Measurements from ENCODE around the gene MTA3. TPM values are rescaled to one million over a fixed set of nuclear protein-coding genes. Genes with fewer than 3 reads are reported as not detected.

The MTA3 gene
- total RNA-seq, 1 donor from 2014 or later = 25.6 TPM

- intact Hi-C loops (cut with micrococcal nuclease) = no loop called here
Measured at GRCh38 chr2:42658306-42658705, 89.9 kb downstream of the MTA3 start.

- intact Hi-C loops (cut with micrococcal nuclease) = no loop called here
Measured at GRCh38 chr2:42659609-42660008, 91.2 kb downstream of the MTA3 start.

GRCh38 chr2:42663106-42663780 lies 94.8 kb downstream of the MTA3 start:
- intact Hi-C loops (cut with micrococcal nuclease) = loop anchor here (1.0 to 2.0 kb wide), 8 partner anchors 94 to 822 kb away; partner anchors contain the start of genes COX7A2L and MTA3

GRCh38 chr2:42663828-42664227 lies 95.4 kb downstream of the MTA3 start:
- intact Hi-C loops (cut with micrococcal nuclease) = loop anchor here (1.0 to 2.0 kb wide), 8 partner anchors 95 to 823 kb away; partner anchors contain the start of genes COX7A2L and MTA3

GRCh38 chr2:42673989-42674579 lies 105.7 kb downstream of the MTA3 start:
- intact Hi-C loops (cut with micrococcal nuclease) = no loop called here

GRCh38 chr2:42675815-42676214 lies 107.4 kb downstream of the MTA3 start:
- intact Hi-C loops (cut with micrococcal nuclease) = no loop called here

GRCh38 chr2:42685303-42685702 lies 116.9 kb downstream of the MTA3 start:
- intact Hi-C loops (cut with micrococcal nuclease) = no loop called here

GRCh38 chr2:42693013-42693615 lies 124.7 kb downstream of the MTA3 start:
- intact Hi-C loops (cut with micrococcal nuclease) = no loop called here

- intact Hi-C loops (cut with micrococcal nuclease) = no loop called here
Measured at GRCh38 chr2:42693688-42694479, 125.5 kb downstream of the MTA3 start.

GRCh38 chr2:42696987-42697386 lies 128.6 kb downstream of the MTA3 start:
- intact Hi-C loops (cut with micrococcal nuclease) = no loop called here

GRCh38 chr2:42698940-42699339 lies 130.5 kb downstream of the MTA3 start:
- intact Hi-C loops (cut with micrococcal nuclease) = no loop called here

GRCh38 chr2:42706836-42707235 lies 138.4 kb downstream of the MTA3 start:
- intact Hi-C loops (cut with micrococcal nuclease) = no loop called here

- intact Hi-C loops (cut with micrococcal nuclease) = no loop called here
Measured at GRCh38 chr2:42708179-42708578, 139.7 kb downstream of the MTA3 start.

GRCh38 chr2:42711896-42712295 lies 143.5 kb downstream of the MTA3 start:
- intact Hi-C loops (cut with micrococcal nuclease) = no loop called here

GRCh38 chr2:42712934-42713333 lies 144.5 kb downstream of the MTA3 start:
- intact Hi-C loops (cut with micrococcal nuclease) = no loop called here

GRCh38 chr2:42713920-42714319 lies 145.5 kb downstream of the MTA3 start:
- intact Hi-C loops (cut with micrococcal nuclease) = no loop called here

GRCh38 chr2:42714686-42715085 lies 146.3 kb downstream of the MTA3 start:
- intact Hi-C loops (cut with micrococcal nuclease) = no loop called here

- intact Hi-C loops (cut with micrococcal nuclease) = loop anchor here (1.0 to 5.0 kb wide), 2 partner anchors 88 to 360 kb away; partner anchors contain the start of gene COX7A2L
Measured at GRCh38 chr2:42721898-42722297, 153.5 kb downstream of the MTA3 start.

GRCh38 chr2:42722320-42723190 lies 154.1 kb downstream of the MTA3 start:
- intact Hi-C loops (cut with micrococcal nuclease) = loop anchor here (1.0 to 5.0 kb wide), 2 partner anchors 88 to 360 kb away; partner anchors contain the start of gene COX7A2L

- intact Hi-C loops (cut with micrococcal nuclease) = loop anchor here (5.0 kb wide), 1 partner anchor 361 kb away; the partner anchor contains the start of gene COX7A2L
Measured at GRCh38 chr2:42723465-42723864, 155.0 kb downstream of the MTA3 start.
